ENCODE results near the gene SLC25A33.

GRCh38 chr1:9558946-9559545 is 19.8 kb downstream of the SLC25A33 start:
- TF ChIP-seq POLR2A (IDR thresholded peaks at IDR 0.05; ENCODE audit: low read length) (no peak), GATA1 (IDR thresholded peaks at IDR 0.05; ENCODE audit: low read depth, low read length) (no peak)
